Smooth muscle cell (in vitro differentiated cells): Measurements from ENCODE around the gene ZNF580. TPM values are rescaled to one million over a fixed set of nuclear protein-coding genes. Genes with fewer than 3 reads are reported as not detected.

Experiments
- DNase-seq: peaks from one replicate; lab custom pipeline; 2025; ENCODE audit not compliant: unreplicated experiment; lab: John Stamatoyannopoulos, UW
- H2AFZ ChIP-seq: fragments of 200-600 bp; sonication (generic); 2 replicates; pipeline ENCODE4 v1.6.0; 2016; ENCODE audit warnings: antibody characterized with exemption, low read depth, mild to moderate bottlenecking
- H3F3A ChIP-seq: fragments of 200-600 bp; sonication (generic); 2 replicates; pipeline ENCODE4 v1.6.0; 2017; ENCODE audit warnings: antibody characterized with exemption, low read depth
- H3K27ac ChIP-seq: fragments of 200-600 bp; sonication (generic); 2 replicates; pipeline ENCODE4 v1.5.1; 2016; ENCODE audit warnings: low read depth, mild to moderate bottlenecking
- H3K27me3 ChIP-seq: fragments of 200-600 bp; sonication (generic); 2 replicates; pipeline ENCODE4 v1.6.1; 2016; ENCODE audit warnings: low read depth, mild to moderate bottlenecking
- H3K36me3 ChIP-seq: fragments of 200-600 bp; sonication (generic); 2 replicates; pipeline ENCODE4 v1.5.1; 2016; ENCODE audit warnings: low read depth
- H3K4me1 ChIP-seq: fragments of 200-600 bp; sonication (generic); 2 replicates; pipeline ENCODE4 v1.5.1; 2016; ENCODE audit warnings: low read depth
- H3K4me2 ChIP-seq: fragments of 200-600 bp; sonication (generic); 2 replicates; pipeline ENCODE4 v1.6.0; 2016; ENCODE audit warnings: mild to moderate bottlenecking
- H3K4me3 ChIP-seq: fragments of 200-600 bp; sonication (generic); 2 replicates; pipeline ENCODE4 v1.5.1; 2016; ENCODE audit warnings: mild to moderate bottlenecking
- H3K79me2 ChIP-seq: fragments of 200-600 bp; sonication (generic); 2 replicates; pipeline ENCODE4 v1.6.0; 2016; ENCODE audit warnings: low read depth, mild to moderate bottlenecking
- H3K9ac ChIP-seq: fragments of 200-600 bp; sonication (generic); 2 replicates; pipeline ENCODE4 v1.6.0; 2016; ENCODE audit warnings: low read depth
- H3K9me3 ChIP-seq: fragments of 200-600 bp; sonication (generic); replicated peaks from 2 replicates; pipeline ENCODE4 v1.5.1; 2016; ENCODE audit warnings: low read depth
- H4K20me1 ChIP-seq: fragments of 200-600 bp; sonication (generic); 2 replicates; pipeline ENCODE4 v1.6.0; 2016; ENCODE audit warnings: low read depth
- WGBS: methylation state at CpG from one replicate; pipeline ENCODE4 v1.1.7; 2016; ENCODE audit warnings: low lambda C conversion rate; 5-methylcytosine and 5-hydroxymethylcytosine counted together
- polyA plus RNA-seq: library from polyadenylated mRNA; unstranded; fragments of >200 nt; fragmentation: Nextera tagmentation; extraction: Ambion mirVana; gene quantifications from 2 replicates; pipeline ENCODE4 v1.2.1, GENCODE V29; 2016
- total RNA-seq: library from RNA; depleted of rRNA; stranded (reverse); fragments of >200 nt; gene quantifications from 2 replicates; pipeline ENCODE4 v1.2.3, GENCODE V29; 2014
- TF ChIP-seq, protein P1 (sequence below): fragments of 200-600 bp; sonication (generic); IDR thresholded peaks from 2 replicates; pipeline ENCODE4 v1.5.1; 2017; ENCODE audit warnings: borderline replicate concordance, mild to moderate bottlenecking, antibody characterized with exemption; ENCODE audit not compliant: insufficient read depth, poor library complexity, severe bottlenecking

ZNF580 gene
- total and polyA plus RNA-seq, 2 experiments from 2014 or later, result 11.9 to 76.8 TPM

GRCh38 chr19:55652311-55653128, 11.7 kb downstream of the ZNF580 start:
- H3K4me1 ChIP-seq, result peaks cover 15% of the 10 kb centered on the region
- 31% methylated on average over 39 of the region's 71 CpGs for WGBS

GRCh38 chr19:55653651-55654322, 13.0 kb downstream of the ZNF580 start:
- peak; percentile 98 for DNase-seq
- peak overlapping the region; percentile 86 for H3K4me3 ChIP-seq
- no peaks in the 10 kb centered on the region for H3K36me3 ChIP-seq
- H3K79me2 ChIP-seq, result peaks cover 36% of the 10 kb centered on the region
- H3K4me1 ChIP-seq, result peaks cover 23% of the 10 kb centered on the region
- H3K9me3 ChIP-seq, result no peaks in the 10 kb centered on the region
- H4K20me1 ChIP-seq, result peaks cover 34% of the 10 kb centered on the region
- 1% methylated on average over 57 of the region's 57 CpGs for WGBS
- TF ChIP-seq, protein P1, sequence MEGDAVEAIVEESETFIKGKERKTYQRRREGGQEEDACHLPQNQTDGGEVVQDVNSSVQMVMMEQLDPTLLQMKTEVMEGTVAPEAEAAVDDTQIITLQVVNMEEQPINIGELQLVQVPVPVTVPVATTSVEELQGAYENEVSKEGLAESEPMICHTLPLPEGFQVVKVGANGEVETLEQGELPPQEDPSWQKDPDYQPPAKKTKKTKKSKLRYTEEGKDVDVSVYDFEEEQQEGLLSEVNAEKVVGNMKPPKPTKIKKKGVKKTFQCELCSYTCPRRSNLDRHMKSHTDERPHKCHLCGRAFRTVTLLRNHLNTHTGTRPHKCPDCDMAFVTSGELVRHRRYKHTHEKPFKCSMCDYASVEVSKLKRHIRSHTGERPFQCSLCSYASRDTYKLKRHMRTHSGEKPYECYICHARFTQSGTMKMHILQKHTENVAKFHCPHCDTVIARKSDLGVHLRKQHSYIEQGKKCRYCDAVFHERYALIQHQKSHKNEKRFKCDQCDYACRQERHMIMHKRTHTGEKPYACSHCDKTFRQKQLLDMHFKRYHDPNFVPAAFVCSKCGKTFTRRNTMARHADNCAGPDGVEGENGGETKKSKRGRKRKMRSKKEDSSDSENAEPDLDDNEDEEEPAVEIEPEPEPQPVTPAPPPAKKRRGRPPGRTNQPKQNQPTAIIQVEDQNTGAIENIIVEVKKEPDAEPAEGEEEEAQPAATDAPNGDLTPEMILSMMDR, result peak; percentile 99
- H3K27me3 ChIP-seq, result no peaks in the 10 kb centered on the region
- peak overlapping the region; percentile 37 for H2AFZ ChIP-seq
- H3K4me2 ChIP-seq, result peak overlapping the region; percentile 98
- peak overlapping the region; percentile 97 for H3K27ac ChIP-seq
- H3K9ac ChIP-seq, result peak overlapping the region; percentile 99
- no peaks in the 10 kb centered on the region for H3F3A ChIP-seq

More at GRCh38 chr19:55652311-55653128, 11.7 kb downstream of the ZNF580 start:
- Histone ChIP-seq H2AFZ (no peak overlapping the region), H3K79me2 (peaks cover 26% of the 10 kb centered on the region), H3K27me3 (no peaks in the 10 kb centered on the region), H4K20me1 (peaks cover 21% of the 10 kb centered on the region), H3F3A (peaks cover under 1% of the 10 kb centered on the region), H3K27ac (no peak overlapping the region), H3K4me3 (peak overlapping the region; percentile 86), H3K9ac (no peak overlapping the region), H3K4me2 (peak overlapping the region; percentile 81), H3K9me3 (no peaks in the 10 kb centered on the region), H3K36me3 (no peaks in the 10 kb centered on the region)
- DNase-seq, result no peak
- TF ChIP-seq, protein P1, result no peak

DNA sequence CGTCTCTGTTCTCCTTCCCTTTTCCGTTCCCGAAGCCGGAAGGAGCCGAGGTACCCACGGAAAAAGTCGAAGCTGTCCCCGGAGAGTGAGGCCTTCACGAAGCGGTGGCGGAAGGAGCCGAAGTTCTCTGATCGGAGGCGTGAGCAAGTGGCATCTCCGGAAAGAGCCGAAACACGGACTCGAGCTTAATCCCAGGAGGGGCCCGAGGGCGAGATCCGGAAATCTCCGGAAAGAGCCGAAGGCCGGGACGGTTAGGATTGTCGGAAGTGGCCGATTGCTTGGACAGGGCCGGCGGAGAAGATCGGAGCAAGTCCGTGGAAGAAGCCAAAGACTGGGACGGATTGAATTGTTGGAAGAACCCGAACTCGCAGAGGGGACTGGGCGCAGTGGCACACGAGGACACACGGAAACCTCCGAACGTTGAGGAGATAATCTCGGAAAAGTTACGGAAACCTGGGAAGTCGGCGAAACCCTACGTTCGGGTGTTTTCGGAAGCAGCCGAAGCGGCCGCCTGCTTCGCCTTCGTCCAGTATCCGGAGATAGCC, 13.6 kb downstream of the ZNF580 start:
- Histone ChIP-seq H3K4me2 (peak overlapping the region; percentile 98), H4K20me1 (peaks cover 40% of the 10 kb centered on the region), H3K4me3 (peak overlapping the region; percentile 86), H3F3A (no peaks in the 10 kb centered on the region), H2AFZ (peak overlapping the region; percentile 67), H3K36me3 (no peaks in the 10 kb centered on the region), H3K4me1 (peaks cover 23% of the 10 kb centered on the region), H3K79me2 (peaks cover 42% of the 10 kb centered on the region), H3K9me3 (no peaks in the 10 kb centered on the region), H3K27ac (peak overlapping the region; percentile 97), H3K9ac (peak overlapping the region; percentile 99), H3K27me3 (no peaks in the 10 kb centered on the region)
- peak; percentile 98 for DNase-seq
- TF ChIP-seq, protein P1, result no peak
- 1% methylated on average over 52 of the region's 52 CpGs for WGBS
